ENCODE data around the gene SUCNR1.
A peak's percentile ranks its signal among the peaks of the same experiment; 100 is the strongest.
"Not testable (repeated sequence)": the region's sequence is repeated elsewhere in the genome, so short reads cannot be mapped to it uniquely, and the experiment has no call there.

Gene SUCNR1

GRCh38 chr3:151871639-151872468 is 1.6 kb upstream of the SUCNR1 start:
- DNase-seq (ENCODE audit: low read depth, low spot score), result no peak

- not testable (repeated sequence) for DNase-seq (ENCODE audit: low read depth, low spot score)
These were observed 636 bp downstream of the SUCNR1 start for GRCh38 chr3:151874079-151874478.

GRCh38 chr3:151875759-151876158 is 2.3 kb downstream of the SUCNR1 start:
- DNase-seq (ENCODE audit: low read depth, low spot score), result no peak

- DNase-seq (ENCODE audit: low read depth, low spot score), result no peak
These were observed 3.8 kb downstream of the SUCNR1 start for GRCh38 chr3:151877269-151877668.

GRCh38 chr3:151878465-151878864 is 5.0 kb downstream of the SUCNR1 start:
- no peak for DNase-seq (ENCODE audit: low read depth, low spot score)

GRCh38 chr3:151879037-151879436 is 5.6 kb downstream of the SUCNR1 start:
- no peak for DNase-seq (ENCODE audit: low read depth, low spot score)

GRCh38 chr3:151879679-151880415 is 6.4 kb downstream of the SUCNR1 start:
- no peak for DNase-seq (ENCODE audit: low read depth, low spot score)

GRCh38 chr3:151880416-151880690 is 6.9 kb downstream of the SUCNR1 start:
- DNase-seq (ENCODE audit: low read depth, low spot score), result no peak

GRCh38 chr3:151881137-151881536 is 7.7 kb downstream of the SUCNR1 start:
- no peak for DNase-seq (ENCODE audit: low read depth, low spot score)

GRCh38 chr3:151885397-151885796 is 12.0 kb downstream of the SUCNR1 start:
- not testable (repeated sequence) for DNase-seq (ENCODE audit: low read depth, low spot score)

- not testable (repeated sequence) for DNase-seq (ENCODE audit: low read depth, low spot score)
These were observed 14.2 kb downstream of the SUCNR1 start for GRCh38 chr3:151887450-151888211.

- no peak for DNase-seq (ENCODE audit: low read depth, low spot score)
These were observed 17.3 kb downstream of the SUCNR1 start for GRCh38 chr3:151890721-151891141.

- DNase-seq (ENCODE audit: low read depth, low spot score), result no peak
These were observed 18.3 kb downstream of the SUCNR1 start for GRCh38 chr3:151891721-151892120.

GRCh38 chr3:151894219-151894618 is 20.8 kb downstream of the SUCNR1 start:
- no peak for DNase-seq (ENCODE audit: low read depth, low spot score)

GRCh38 chr3:151895478-151896241 is 22.2 kb downstream of the SUCNR1 start:
- no peak for DNase-seq (ENCODE audit: low read depth, low spot score)

GRCh38 chr3:151896246-151897012 is 23.0 kb downstream of the SUCNR1 start:
- no peak for DNase-seq (ENCODE audit: low read depth, low spot score)

GRCh38 chr3:151898121-151898520 is 24.7 kb downstream of the SUCNR1 start:
- not testable (repeated sequence) for DNase-seq (ENCODE audit: low read depth, low spot score)

GRCh38 chr3:151898564-151899261 is 25.3 kb downstream of the SUCNR1 start:
- DNase-seq (ENCODE audit: low read depth, low spot score), result peak; percentile 69

GRCh38 chr3:151899996-151900395 is 26.6 kb downstream of the SUCNR1 start:
- no peak for DNase-seq (ENCODE audit: low read depth, low spot score)

GRCh38 chr3:151900460-151900859 is 27.0 kb downstream of the SUCNR1 start:
- no peak for DNase-seq (ENCODE audit: low read depth, low spot score)

All from ELF-1 (cell line).